Globus pallidus (tissue), 1 donor: Measurements from ENCODE around the gene ALDH4A1.
"Not testable (repeated sequence)": the region's sequence is repeated elsewhere in the genome, so short reads cannot be mapped to it uniquely, and the experiment has no call there.

ENCODE experiments used
- DNase-seq: peaks from one replicate; pipeline ENCODE4 v3.0.0-alpha.2; 2015; ENCODE audit warnings: low spot score

The ALDH4A1 gene

DNA sequence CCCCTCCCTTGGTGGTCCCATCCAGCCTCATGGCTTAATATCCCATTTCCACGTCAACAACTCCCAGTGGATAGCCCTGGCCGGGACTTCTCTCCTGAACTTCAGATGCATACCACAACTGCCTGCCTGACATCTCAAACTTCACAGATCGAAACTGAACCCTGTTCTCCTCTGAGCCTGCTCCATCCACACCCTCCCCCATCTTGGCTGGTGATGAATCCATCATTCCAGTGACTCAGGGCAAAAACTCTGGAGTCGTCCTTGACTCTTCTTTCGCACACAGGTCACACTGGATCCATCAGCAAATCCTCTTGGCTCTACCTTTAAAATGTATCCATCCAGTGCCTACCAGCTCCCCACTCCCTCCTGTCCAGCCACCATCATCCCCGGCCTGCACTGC is 46.8 kb downstream of the ALDH4A1 start:
- no peak for DNase-seq

DNA sequence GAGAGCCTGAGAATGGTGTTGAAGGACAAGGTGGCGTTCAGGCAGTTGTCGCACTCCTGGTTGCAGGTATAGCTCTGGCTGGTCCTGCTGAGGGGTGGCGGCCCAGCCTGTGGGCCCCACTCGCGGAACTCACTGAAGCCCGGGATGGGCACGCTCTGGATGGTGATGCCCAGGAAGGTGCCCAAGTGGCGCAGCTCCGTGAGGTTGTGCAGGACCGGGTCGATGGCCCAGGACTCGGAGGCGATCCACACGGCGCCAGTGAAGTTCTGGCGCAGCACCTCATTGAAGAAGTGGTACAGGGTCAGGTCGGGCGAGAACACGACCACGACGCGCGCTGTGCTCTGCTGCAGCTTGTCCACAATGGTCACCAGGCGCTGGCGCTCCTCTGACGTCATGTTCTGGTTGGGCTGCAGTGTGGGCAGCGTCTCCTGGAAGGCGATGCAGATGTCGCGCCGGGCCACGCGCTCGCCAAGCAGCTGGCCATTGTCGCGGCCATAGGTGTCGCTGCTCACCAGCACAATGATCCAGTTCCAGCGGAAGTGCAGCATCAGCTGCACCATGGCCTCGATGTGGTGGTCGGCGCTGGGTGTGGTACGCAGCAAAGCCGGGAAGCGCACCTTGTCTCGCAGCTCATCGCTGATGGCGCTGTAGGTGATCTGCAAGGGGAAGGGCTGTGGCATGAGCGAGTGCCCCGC is 47.9 kb downstream of the ALDH4A1 start:
- DNase-seq, result no peak

DNA sequence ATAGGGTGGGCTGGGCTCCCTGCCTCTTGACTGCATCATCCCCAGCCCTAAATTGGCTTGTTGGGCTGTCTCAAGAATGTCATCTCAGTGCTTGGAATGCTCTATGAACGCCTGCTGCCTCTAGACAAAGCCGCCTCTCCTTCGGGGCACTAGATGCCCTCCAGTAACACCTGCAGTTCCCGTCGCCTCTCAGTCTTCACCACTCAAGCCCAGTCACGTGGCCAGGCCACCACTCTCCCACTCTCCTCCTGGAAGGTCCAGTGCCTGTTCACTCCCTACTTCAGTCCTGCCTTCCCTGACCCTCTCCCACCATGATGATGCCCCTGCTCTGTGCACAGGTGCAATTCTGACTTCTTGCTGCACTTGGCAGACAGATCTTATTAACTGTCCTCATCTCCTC is 49.9 kb downstream of the ALDH4A1 start:
- DNase-seq, result no peak

DNA sequence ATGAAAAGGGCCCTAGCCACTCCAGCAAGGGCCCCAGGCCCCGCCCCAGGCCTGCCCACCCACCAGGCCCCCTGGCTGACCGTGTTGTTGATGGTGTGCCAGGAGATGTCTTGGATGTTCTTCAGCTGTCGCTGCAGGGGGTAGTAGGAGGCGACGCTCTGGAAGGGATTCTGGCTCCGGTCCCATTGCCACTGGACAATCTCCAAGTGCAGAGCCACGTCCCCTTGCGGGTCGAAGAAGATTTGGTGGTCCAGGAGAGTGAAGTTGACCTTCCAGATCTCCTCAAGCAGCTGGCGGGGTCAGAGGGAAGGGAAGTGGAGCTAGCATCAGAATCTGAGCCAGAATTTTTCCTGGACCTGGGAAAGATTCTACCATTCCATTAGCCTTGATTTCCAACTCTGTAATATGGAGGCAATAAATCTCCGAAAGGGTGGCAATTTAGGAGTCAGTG is 53.1 kb downstream of the ALDH4A1 start:
- no peak for DNase-seq

DNA sequence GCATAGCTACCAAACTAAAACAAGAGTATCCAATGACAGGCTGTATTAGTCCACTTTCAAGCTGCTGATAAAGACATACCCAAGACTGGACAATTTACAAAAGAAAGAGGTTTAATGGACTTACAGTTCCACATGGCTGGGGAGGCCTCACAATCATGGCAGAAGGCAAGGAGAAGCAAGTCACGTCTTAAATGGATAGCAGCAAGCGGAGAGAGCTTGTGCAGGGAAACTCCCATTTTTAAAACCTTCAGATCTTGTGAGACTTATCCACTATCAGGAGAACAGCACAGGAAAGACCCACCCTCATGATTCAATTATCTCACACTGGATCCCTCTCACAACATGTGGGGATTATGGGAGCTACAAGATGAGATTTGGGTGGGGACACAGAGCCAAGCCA is 54.6 kb downstream of the ALDH4A1 start:
- DNase-seq, result not testable (repeated sequence)

DNA sequence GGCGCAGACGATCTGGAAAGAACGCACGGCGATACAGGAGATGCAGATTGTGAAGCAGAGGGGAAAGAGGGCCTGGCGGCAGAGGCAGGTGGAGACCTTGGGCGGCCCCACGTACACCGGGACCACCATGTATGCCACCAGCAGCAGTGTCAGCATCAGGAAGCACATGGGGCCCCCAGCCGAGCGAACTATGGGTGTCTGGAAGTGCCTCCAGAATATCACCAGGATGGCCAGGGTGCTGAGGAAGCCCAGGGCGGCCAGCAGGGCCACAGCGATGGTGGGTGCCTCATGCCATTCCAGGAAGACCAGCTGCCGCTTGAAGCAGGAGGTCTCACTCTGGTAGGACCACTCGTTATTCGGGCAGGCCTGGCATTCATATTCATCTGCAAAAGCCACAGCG is 62.2 kb downstream of the ALDH4A1 start:
- DNase-seq, result no peak

DNA sequence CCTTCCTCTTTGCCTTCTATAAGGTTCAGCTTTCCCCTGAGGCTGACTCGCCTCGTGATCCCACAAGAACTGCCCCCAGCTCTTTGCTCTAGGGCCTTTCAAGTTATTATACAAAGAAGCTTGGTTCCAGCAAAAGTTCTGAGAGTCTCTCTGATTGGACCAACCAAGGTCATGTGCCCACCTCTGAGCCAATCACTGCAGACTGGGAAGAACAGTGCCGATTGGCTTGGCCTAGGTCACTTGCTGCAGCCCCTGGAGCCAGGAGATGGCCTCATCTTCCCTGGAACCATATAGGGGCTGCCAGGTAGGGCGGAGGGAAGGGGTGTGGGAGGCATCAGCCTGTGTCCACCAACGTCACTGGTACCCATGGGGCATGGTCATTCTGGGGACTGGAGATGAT is 65.7 kb downstream of the ALDH4A1 start:
- DNase-seq, result no peak

DNA sequence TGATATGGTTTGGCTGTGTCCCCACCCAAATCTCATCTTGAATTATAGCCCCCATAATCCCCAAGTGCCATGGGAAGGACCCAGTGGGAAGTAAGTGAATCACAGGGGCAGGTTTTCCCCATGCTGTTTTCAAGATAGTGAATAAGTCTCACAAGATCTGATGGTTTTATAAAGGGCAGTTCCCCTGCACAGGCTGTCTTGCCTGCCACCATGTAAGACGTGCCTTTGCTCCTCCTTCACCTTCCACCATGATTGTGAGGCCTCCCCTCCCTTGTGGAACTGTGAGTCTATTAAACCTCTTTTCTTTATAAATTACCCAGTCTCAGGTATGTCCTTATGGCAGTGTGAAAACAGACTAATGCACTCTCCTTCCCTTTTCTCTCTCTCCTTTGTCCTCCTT is 70.0 kb downstream of the ALDH4A1 start:
- not testable (repeated sequence) for DNase-seq

DNA sequence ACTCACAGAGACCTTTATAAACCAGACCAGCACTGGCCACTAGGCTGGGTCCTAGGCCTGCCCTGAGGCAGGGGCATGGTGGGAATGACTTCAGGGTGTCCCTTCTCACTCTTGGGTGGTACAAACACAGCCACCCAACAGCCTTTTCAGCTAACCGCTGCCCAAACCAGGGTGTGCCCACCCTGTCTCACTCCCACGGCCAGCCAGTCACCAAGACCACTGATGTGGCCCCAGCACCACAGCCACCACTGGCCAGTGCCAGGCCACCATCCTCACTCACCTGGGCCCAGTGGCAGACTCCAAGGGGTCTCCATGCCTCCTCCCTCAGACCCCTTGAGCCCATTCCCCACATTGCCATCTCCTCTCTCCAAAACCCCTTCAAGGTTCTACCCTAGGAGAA is 70.7 kb downstream of the ALDH4A1 start:
- DNase-seq, result no peak

DNA sequence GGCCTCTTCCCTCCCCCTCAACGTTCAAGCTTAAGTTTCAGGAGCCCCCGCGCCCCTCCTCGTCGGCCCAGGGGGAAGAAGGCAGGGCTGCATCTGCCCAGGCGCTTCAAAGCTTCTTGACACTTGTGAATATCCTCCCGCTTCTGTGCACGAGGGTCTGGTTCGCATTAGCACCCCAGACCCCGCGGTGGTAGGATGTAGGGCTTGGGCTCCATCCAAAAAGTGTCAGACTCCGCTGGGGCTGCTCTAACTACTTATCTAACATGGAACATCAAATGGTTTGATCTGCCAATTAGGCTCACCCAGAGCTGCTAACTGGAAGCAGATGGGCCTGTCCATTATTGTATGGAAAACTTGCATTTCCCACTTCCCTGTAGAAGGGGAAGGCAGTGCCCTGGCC is 71.8 kb downstream of the ALDH4A1 start:
- DNase-seq, result no peak

DNA sequence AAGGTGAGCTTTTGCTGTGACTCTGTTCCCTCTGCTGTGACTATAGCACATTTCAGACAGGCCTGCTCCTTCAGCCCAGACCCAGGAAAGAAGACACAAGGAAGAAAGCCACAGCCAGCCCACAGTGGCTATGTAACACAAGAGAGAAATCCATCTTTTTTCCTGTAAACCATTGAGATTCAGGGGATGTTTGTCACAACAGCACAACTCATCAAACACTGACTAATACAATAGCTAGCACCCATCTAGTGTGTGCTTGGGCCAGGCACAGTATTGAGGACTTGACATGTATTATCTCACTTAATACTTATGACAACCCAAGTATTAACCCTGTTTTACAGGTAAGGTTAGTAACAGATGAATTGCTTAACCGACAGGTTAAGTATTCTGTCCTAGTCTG is 72.7 kb downstream of the ALDH4A1 start:
- DNase-seq, result no peak

DNA sequence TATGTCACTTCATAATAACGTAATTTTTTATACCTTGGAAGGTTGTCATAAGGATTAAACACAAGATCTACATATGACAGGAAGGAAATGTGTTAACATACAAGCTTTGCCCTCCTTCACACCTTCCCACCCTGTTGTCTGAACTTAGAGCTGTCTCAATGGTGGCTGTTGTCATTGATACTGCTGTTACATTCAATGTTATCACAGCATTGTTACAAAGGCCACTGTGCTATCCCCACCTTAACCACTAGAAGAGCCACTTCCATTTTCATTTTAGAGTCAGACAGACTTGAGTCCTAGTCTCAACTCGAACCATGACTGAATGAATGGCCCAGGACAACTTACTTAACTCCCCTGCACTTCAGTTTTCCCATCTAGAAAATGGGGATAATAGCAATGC is 74.1 kb downstream of the ALDH4A1 start:
- no peak for DNase-seq

DNA sequence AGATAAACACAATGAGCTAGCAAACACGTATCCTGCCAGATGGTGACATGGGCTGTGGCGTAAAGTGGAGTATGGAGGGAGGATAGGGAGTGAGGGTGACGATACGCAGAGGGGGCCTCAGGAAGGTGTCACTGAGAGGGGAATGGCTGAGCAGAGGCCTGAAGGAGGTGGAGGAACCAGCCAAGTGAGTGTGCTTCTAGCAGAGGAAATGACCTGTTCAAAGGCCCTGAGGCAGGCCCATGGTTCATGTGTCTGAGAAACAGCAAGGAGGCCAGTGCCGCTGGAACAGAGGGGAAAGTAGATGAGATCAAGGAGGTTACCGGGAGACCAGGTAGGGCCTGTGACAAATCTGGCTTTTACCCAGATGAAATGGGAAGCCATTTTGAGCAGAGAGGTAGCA is 78.9 kb downstream of the ALDH4A1 start:
- no peak for DNase-seq
